Breast epithelium (tissue), 4 donors: ENCODE data around the gene AP3M1. TPM values are rescaled to one million over a fixed set of nuclear protein-coding genes. Genes with fewer than 3 reads are reported as not detected.

Source experiments
- DNase-seq, 2 donors: peaks; one replicate each; pipeline ENCODE4 v3.0.0-alpha.2; 2019; ENCODE audit warnings: low spot score in 2 of 2
- H3K27ac ChIP-seq, 2 donors: fragments of 200-600 bp; sonication (generic) in 1 of 2; one replicate each; pipeline ENCODE4 v1.5.1; 2016 to 2019; ENCODE audit warnings: mild to moderate bottlenecking in 1 of 2
- H3K27me3 ChIP-seq, 2 donors: fragments of 200-600 bp; sonication (generic) in 1 of 2; one replicate each; pipeline versions ENCODE4 v1.5.1 to v1.6.0; 2017 to 2019; ENCODE audit warnings: control low read depth in 1 of 2, mild to moderate bottlenecking in 1 of 2
- H3K36me3 ChIP-seq: fragments of 200-600 bp; one replicate; pipeline ENCODE4 v1.5.1; 2019
- H3K4me1 ChIP-seq, 2 donors: fragments of 200-600 bp; sonication (generic); one replicate each; pipeline ENCODE4 v1.5.1; 2016 to 2019; ENCODE audit warnings: control low read depth in 1 of 2
- H3K4me3 ChIP-seq, 3 donors: fragments of 200-600 bp; sonication (generic); 1 replicate in 2 of 3; 2 replicates in 1 of 3; pipeline ENCODE4 v1.5.1; 2016 to 2019; ENCODE audit warnings: mild to moderate bottlenecking in 3 of 3, moderate library complexity in 2 of 3
- H3K9me3 ChIP-seq, 2 donors: fragments of 200-600 bp; sonication (generic) in 1 of 2; one replicate each; pipeline ENCODE4 v1.5.1; 2016 to 2019; ENCODE audit warnings: control low read depth in 1 of 2
- CTCF ChIP-seq, 3 donors: fragments of 450-650 bp; IDR thresholded peaks; one replicate each; pipeline ENCODE4 v1.5.1; 2016 to 2017; ENCODE audit warnings: antibody characterized with exemption in 3 of 3, mild to moderate bottlenecking in 3 of 3, moderate library complexity in 3 of 3
- POLR2A ChIP-seq: fragments of 450-650 bp; IDR thresholded peaks from one replicate; pipeline ENCODE4 v1.6.1; 2016; ENCODE audit warnings: antibody characterized with exemption, mild to moderate bottlenecking, moderate library complexity
- POLR2AphosphoS5 ChIP-seq, 3 donors: sonication (generic); formaldehyde crosslinking; IDR thresholded peaks; one replicate each; pipeline ENCODE4 v1.6.1; 2017; ENCODE audit warnings: antibody characterized with exemption in 3 of 3
- intact Hi-C: fragments of 100-400 bp; cut with DNase I; formaldehyde crosslinking; loops from one replicate; pipeline ENCODE4 v1.15.1; 2023; ENCODE audit warnings: low total_unique reads
- total RNA-seq, 3 donors: library from RNA; depleted of rRNA; stranded (reverse); fragments of >200 nt; gene quantifications; one replicate each; pipeline ENCODE4 v1.1.0, GENCODE V29; 2016

The AP3M1 gene
- total RNA-seq, 3 donors from 2014 or later: 22.3 to 38.1 (median 23.2) TPM

GRCh38 chr10:74096777-74097176 lies 53.9 kb downstream of the AP3M1 start:
- DNase-seq: no peak
- no peaks in the 10 kb centered on the region for H3K27me3 ChIP-seq
- no peaks in the 10 kb centered on the region for H3K4me1 ChIP-seq
- H3K9me3 ChIP-seq: no peaks in the 10 kb centered on the region
- peaks cover 5% of the 10 kb centered on the region for H3K36me3 ChIP-seq
- H3K27ac ChIP-seq: no peak overlapping the region
- intact Hi-C loops: no loop called here
- no peak for TF ChIP-seq CTCF (IDR thresholded peaks at IDR 0.05)
- no peak for TF ChIP-seq POLR2A
- no peak overlapping the region for H3K4me3 ChIP-seq

- Histone ChIP-seq H3K9me3 (no peaks in the 10 kb centered on the region), H3K27ac (no peak overlapping the region), H3K36me3 (peaks cover 5% of the 10 kb centered on the region), H3K4me3 (no peak overlapping the region), H3K27me3 (no peaks in the 10 kb centered on the region), H3K4me1 (no peaks in the 10 kb centered on the region)
- DNase-seq: no peak
- intact Hi-C loops: no loop called here
- TF ChIP-seq CTCF (IDR thresholded peaks at IDR 0.05) (no peak), POLR2A (no peak), POLR2AphosphoS5 (IDR thresholded peaks at IDR 0.05) (no peak)
Measured at GRCh38 chr10:74094231-74094630, 56.4 kb downstream of the AP3M1 start.

GRCh38 chr10:74093530-74094164 lies 57.0 kb downstream of the AP3M1 start:
- intact Hi-C loops: no loop called here
- Histone ChIP-seq H3K27ac (no peak overlapping the region), H3K4me1 (no peaks in the 10 kb centered on the region), H3K4me3 (no peak overlapping the region), H3K36me3 (peaks cover 5% of the 10 kb centered on the region), H3K27me3 (no peaks in the 10 kb centered on the region), H3K9me3 (no peaks in the 10 kb centered on the region)
- TF ChIP-seq POLR2A (no peak), POLR2AphosphoS5 (IDR thresholded peaks at IDR 0.05) (no peak), CTCF (IDR thresholded peaks at IDR 0.05) (no peak)
- no peak for DNase-seq

GRCh38 chr10:74092372-74092771 lies 58.3 kb downstream of the AP3M1 start:
- Histone ChIP-seq H3K9me3 (no peaks in the 10 kb centered on the region), H3K36me3 (peaks cover 4% of the 10 kb centered on the region), H3K4me1 (no peaks in the 10 kb centered on the region), H3K4me3 (no peak overlapping the region), H3K27ac (no peak overlapping the region), H3K27me3 (no peaks in the 10 kb centered on the region)
- TF ChIP-seq CTCF (IDR thresholded peaks at IDR 0.05) (no peak), POLR2AphosphoS5 (IDR thresholded peaks at IDR 0.05) (no peak), POLR2A (no peak)
- DNase-seq: no peak
- intact Hi-C loops: no loop called here

- Histone ChIP-seq H3K27ac (no peak overlapping the region), H3K27me3 (no peaks in the 10 kb centered on the region), H3K4me1 (no peaks in the 10 kb centered on the region), H3K9me3 (no peaks in the 10 kb centered on the region), H3K36me3 (no peaks in the 10 kb centered on the region), H3K4me3 (no peak overlapping the region)
- TF ChIP-seq POLR2AphosphoS5 (IDR thresholded peaks at IDR 0.05) (no peak), CTCF (IDR thresholded peaks at IDR 0.05) (no peak), POLR2A (no peak)
- intact Hi-C loops: no loop called here
- no peak for DNase-seq
Measured at GRCh38 chr10:74088722-74089121, 61.9 kb downstream of the AP3M1 start.
